Coronary artery (tissue), 2 donors: ENCODE data around the gene C11orf24.

Experiments
- DNase-seq: peaks from one replicate; pipeline ENCODE4 v3.0.0-alpha.2; 2017; ENCODE audit warnings: low spot score
- H3K27ac ChIP-seq, 2 donors: fragments of 200-600 bp; sonication (generic); one replicate each; pipeline ENCODE4 v1.5.1; 2016 to 2019
- H3K4me3 ChIP-seq: fragments of 200-600 bp; sonication (generic); 2 replicates; pipeline ENCODE4 v1.5.1; 2016; ENCODE audit warnings: mild to moderate bottlenecking, moderate library complexity
- TF ChIP-seq, protein P1 (sequence below): fragments of 200-600 bp; sonication (generic); IDR thresholded peaks from one replicate; pipeline ENCODE4 v1.5.1; 2019; ENCODE audit warnings: antibody characterized with exemption

C11orf24 gene

DNA sequence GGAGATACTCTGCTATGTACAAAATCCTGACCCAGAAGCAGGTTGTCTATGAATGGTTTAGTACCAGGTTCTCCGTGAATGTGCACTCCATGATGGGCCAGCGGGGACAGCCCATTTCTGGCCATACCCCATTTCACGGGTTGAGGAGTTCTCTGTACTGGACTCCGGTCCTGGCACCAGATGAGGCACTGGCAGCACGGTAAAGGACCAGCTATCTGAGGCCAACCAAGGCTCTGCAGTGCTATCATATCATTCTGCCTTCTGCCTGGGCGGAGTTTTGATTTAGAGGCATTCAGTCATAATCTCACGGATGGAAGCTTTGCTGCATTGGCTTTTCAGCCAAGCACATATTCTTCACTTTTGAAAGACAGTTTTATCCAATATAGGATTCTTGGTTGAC, 40.2 kb downstream of the C11orf24 start:
- no peak overlapping the region for H3K27ac ChIP-seq
- DNase-seq = no peak
- TF ChIP-seq, protein P1, sequence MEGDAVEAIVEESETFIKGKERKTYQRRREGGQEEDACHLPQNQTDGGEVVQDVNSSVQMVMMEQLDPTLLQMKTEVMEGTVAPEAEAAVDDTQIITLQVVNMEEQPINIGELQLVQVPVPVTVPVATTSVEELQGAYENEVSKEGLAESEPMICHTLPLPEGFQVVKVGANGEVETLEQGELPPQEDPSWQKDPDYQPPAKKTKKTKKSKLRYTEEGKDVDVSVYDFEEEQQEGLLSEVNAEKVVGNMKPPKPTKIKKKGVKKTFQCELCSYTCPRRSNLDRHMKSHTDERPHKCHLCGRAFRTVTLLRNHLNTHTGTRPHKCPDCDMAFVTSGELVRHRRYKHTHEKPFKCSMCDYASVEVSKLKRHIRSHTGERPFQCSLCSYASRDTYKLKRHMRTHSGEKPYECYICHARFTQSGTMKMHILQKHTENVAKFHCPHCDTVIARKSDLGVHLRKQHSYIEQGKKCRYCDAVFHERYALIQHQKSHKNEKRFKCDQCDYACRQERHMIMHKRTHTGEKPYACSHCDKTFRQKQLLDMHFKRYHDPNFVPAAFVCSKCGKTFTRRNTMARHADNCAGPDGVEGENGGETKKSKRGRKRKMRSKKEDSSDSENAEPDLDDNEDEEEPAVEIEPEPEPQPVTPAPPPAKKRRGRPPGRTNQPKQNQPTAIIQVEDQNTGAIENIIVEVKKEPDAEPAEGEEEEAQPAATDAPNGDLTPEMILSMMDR = no peak
- no peak overlapping the region for H3K4me3 ChIP-seq

DNA sequence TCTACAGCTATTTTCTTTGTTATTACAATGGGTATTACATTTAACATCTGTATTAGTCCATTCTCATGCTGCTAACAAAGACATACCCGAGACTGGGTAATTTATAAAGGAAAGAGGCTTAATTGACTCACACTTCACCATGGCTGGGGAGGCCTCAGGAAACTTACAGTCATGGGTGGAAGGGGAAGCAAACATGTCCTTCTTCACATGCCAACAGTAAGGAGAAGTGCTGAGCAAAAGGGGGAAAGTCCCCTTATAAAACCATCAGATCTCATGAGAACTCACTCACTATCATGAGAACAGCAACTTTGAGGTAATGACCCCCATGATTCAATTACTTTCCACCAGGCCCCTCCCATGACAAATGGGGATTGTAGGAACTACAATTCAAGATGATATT, 42.2 kb downstream of the C11orf24 start:
- no peak for DNase-seq
- Histone ChIP-seq H3K4me3 (no peak overlapping the region), H3K27ac (no peak overlapping the region)
- TF ChIP-seq, protein P1 = no peak

DNA sequence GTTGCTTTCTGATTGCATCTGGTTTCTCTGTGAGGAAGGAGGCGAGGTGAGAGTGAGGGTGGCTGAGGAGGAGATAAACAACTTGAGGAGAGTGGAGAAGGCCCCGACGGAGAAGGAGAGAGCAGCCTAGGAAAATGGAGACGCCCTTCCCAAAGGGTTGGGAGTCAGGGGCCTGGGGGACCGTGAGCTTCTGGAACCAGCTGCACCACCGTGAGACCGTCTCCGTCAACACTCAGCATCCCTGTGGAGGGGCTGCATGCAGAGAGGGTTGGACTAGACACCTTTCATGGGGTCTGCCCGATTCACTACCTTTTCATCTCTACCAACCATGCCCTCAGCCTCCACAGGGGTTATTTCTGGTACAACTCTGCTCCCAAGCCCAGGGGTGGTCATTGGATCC, 45.4 kb downstream of the C11orf24 start:
- no peak for DNase-seq
- Histone ChIP-seq H3K4me3 (no peak overlapping the region), H3K27ac (no peak overlapping the region)
- TF ChIP-seq, protein P1 = no peak

DNA sequence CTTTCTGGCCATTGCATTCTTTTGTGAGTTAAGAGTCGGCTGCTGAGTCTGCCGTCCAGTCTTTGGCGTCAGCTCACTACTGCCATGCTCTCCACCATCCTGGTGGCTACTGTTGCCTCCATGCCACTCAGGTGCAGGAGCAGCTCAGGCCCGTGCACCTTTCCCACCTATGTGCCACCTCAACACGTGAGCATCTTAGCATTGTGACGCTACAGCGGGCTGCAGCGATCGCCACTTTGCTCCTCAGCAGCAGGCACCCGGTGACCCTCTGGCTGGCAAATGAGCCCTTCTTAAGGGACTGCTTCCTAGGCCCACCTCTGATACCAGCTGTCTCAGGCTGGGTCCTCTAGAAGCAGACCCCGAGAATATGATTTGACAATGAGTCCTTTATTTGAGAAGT, 47.2 kb downstream of the C11orf24 start:
- TF ChIP-seq, protein P1 = no peak
- no peak overlapping the region for H3K4me3 ChIP-seq
- no peak for DNase-seq
- H3K27ac ChIP-seq = no peak overlapping the region

DNA sequence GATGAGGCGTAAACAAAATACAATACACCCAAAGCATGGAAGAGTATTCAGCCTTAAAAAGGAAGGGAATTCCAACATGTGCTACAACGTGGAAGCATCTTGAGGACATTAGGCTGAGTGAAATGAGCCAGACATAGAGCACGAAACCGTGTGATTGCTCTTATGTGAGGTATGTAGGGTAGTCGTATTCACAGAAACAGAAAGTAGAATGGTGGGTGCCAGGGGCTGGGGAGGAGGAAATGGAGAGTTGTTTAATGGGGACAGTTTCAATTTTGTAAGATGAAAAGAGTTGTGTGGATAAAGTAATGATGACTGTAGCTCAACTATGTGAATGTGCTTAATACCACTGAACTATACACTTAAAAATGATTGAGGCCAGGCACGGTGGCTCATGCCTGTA, 48.5 kb downstream of the C11orf24 start:
- DNase-seq = no peak
- Histone ChIP-seq H3K4me3 (no peak overlapping the region), H3K27ac (no peak overlapping the region)
- TF ChIP-seq, protein P1 = no peak

DNA sequence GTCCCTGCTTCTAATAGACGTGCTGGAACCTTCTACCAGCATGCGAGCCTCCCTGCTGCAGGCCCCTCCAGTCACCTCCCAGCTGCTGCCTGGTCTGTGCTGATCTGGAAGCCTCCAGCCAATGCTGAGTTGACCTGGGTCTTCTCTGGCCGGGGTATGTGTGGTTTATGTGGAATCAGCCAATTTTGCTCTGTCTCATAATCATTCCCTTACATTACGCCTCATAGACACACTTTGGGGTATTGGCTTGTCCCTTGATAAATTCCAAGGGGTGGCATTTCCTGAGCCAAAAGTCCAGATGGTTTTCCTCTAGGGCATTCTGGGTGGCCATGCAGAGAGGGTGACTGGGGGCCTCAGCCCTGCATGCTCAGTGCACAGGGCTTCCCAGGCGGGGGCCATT, 50.4 kb downstream of the C11orf24 start:
- TF ChIP-seq, protein P1 = no peak
- Histone ChIP-seq H3K4me3 (no peak overlapping the region), H3K27ac (no peak overlapping the region)
- no peak for DNase-seq

DNA sequence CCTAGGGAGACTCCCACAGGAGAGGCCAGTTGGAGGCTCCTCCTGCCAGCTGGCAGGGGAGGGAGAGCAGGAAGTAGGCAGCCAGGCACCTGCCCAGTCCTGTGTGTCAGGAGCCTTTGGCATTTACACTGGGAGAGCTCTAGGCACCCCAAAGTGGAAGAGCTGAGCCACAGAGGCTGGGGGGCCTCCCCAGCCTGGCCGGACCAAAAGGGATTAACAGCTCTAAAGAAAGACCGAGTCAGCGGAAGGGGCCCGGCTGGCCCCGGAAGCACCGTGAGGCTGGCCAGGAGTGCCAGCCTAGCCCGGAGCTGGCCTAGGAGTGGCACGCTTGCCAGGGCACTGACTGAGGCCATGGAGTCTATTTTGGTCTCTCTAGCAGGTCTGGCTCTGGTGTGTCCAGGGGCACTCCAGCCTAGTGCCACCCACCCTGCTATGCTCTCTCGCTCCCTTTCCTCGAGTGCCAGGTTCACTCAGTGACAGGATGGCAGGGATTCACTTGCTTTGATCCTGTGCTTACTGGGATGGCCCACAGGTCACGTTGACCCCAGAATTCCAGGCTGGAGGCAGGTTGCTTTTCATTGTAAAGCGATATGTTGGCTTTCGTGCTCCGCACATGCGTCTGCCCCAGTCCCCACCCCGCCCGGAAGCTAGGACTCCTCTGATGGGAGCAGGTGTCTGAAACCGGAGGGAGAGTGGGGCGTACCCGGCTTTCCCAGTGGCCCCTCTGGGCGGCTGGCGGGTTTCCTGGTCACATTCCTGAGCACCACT, 55.4 kb downstream of the C11orf24 start:
- H3K4me3 ChIP-seq = no peak overlapping the region
- TF ChIP-seq, protein P1 = no peak
- no peak for DNase-seq
- no peak overlapping the region for H3K27ac ChIP-seq
